NOMO-1 treated with dmso at 0.1 percent for 144 hours (cell line): ENCODE data around the gene PDIA2.
"Not testable (repeated sequence)": the region's sequence is repeated elsewhere in the genome, so short reads cannot be mapped to it uniquely, and the experiment has no call there.

ENCODE experiments used
- DNase-seq: peaks from one replicate; lab custom pipeline; 2025; ENCODE audit not compliant: unreplicated experiment; lab: John Stamatoyannopoulos, UW

PDIA2 gene

GRCh38 chr16:263182-263774 is 19.7 kb upstream of the PDIA2 start:
- DNase-seq: no peak

GRCh38 chr16:263944-264343 is 19.0 kb upstream of the PDIA2 start:
- no peak for DNase-seq

- no peak for DNase-seq
Measured at GRCh38 chr16:264440-264951, 18.5 kb upstream of the PDIA2 start.

GRCh38 chr16:265002-265529 is 17.9 kb upstream of the PDIA2 start:
- DNase-seq: no peak

- no peak for DNase-seq
Measured at GRCh38 chr16:265711-266110, 17.3 kb upstream of the PDIA2 start.

- no peak for DNase-seq
Measured at GRCh38 chr16:266258-267164, 16.5 kb upstream of the PDIA2 start.

GRCh38 chr16:267562-267961 is 15.4 kb upstream of the PDIA2 start:
- not testable (repeated sequence) for DNase-seq

GRCh38 chr16:268141-269053 is 14.6 kb upstream of the PDIA2 start:
- no peak for DNase-seq

- DNase-seq: no peak
Measured at GRCh38 chr16:269061-269796, 13.7 kb upstream of the PDIA2 start.

- no peak for DNase-seq
Measured at GRCh38 chr16:270381-271255, 12.3 kb upstream of the PDIA2 start.

GRCh38 chr16:272633-273546 is 10.1 kb upstream of the PDIA2 start:
- no peak for DNase-seq

- DNase-seq: no peak
Measured at GRCh38 chr16:273547-274421, 9.2 kb upstream of the PDIA2 start.

GRCh38 chr16:275041-275641 is 7.8 kb upstream of the PDIA2 start:
- no peak for DNase-seq

GRCh38 chr16:275786-276232 is 7.2 kb upstream of the PDIA2 start, which contains the start of gene RGS11:
Gene RGS11, minus strand, starts transcription at chr16:275944. Its CDS starts 33 bp downstream, at chr16:275911.
- no peak for DNase-seq

GRCh38 chr16:276426-277077 is 6.4 kb upstream of the PDIA2 start:
- DNase-seq: no peak

GRCh38 chr16:278863-279366 is 4.0 kb upstream of the PDIA2 start:
- no peak for DNase-seq
